Activated CD4-positive, alpha-beta T cell treated with anti-CD3 and anti-CD28 coated beads, Interleukin-10, Interleukin-2, amounts not matched to agents 100 ng/mL and 50 ng/mL, durations not matched to agents 16 hours and 8 hours (primary cell): ENCODE data around the gene KIFBP.

Experiments
- DNase-seq: peaks from one replicate; pipeline ENCODE4 v3.0.0-alpha.2; 2020

KIFBP gene

DNA sequence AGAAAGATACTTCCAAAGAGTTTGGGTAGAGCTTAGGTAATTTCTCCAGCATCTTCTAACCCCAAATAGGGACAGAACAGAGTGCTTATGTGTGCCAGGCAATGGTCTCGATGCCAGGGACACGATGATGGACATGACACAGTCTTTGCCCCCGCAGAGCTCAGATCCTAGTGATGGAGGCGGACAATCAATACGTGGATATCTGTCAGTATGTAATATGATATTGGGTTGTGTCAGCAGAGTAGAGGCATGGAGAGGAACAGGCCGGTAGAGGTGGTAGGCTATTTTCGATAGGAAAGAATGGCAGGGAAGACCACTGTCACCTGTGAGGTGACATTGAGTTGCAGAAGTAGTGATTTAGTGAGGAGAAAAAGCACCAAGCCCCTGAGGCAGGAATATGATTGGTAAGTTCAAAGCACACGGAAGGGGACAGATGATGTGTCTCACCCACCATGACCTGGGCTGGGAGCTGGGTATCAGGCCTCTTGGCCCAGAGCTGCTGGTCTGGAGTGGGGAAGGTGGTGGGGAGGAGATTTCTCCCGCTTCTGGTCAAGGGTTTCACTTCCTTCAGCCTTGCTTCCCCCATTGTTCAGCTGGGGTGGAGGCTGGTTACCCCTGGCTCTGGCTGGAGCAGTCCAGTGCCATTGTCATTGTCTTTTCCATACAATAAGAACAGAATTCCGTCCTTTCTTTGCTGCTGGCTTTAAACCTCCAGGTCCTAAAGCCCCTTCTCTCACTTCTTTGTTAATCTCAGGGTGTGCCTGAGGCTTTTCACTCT is 63.3 kb downstream of the KIFBP start:
- no peak for DNase-seq

- no peak for DNase-seq
These were observed 64.1 kb downstream of the KIFBP start for GRCh38 chr10:69052736-69053135.

GRCh38 chr10:69055241-69055640 is 66.6 kb downstream of the KIFBP start:
- DNase-seq = peak; percentile 74

- peak; percentile 21 for DNase-seq
These were observed 67.5 kb downstream of the KIFBP start for GRCh38 chr10:69056129-69056528.

DNA sequence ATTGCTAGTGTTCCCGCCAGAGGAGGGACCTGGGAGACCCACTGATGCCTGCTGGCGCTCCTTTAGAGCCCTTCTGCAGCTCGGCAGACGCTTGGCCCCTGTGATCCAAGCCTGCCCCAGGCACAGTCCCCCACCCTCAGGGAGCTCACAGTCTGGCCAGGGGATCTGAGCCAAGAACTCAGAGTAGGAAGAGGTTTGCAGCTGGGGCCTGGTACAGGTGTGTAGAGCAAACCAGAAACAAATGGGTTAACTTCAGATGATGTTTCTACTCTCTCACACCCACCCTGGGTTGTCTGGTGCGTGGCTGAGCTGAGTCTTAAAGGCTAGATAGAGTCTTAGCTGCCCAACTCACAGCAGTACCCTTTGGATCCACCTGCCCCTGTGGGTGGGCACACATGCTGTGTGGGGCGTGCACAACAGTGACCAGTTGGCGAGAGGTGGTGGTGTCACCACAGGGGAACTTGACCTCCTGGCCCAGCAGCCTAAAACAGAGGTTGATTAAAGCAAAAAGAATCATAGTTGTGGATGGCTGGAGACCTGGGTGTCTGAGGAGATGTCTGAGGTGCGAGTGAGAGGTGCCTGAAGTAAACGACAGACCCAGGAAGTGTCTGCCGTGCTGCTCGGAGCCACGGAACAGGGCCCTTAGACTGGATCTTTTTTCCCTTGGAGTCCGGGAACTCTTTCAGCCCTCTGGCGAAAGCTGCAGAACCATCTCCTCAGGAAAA is 68.1 kb downstream of the KIFBP start:
- DNase-seq = no peak

GRCh38 chr10:69057261-69057950 is 68.8 kb downstream of the KIFBP start:
- DNase-seq = peak; percentile 40

GRCh38 chr10:69057951-69058297 is 69.3 kb downstream of the KIFBP start:
- no peak for DNase-seq

GRCh38 chr10:69060127-69060798 is 71.7 kb downstream of the KIFBP start:
- no peak for DNase-seq

DNA sequence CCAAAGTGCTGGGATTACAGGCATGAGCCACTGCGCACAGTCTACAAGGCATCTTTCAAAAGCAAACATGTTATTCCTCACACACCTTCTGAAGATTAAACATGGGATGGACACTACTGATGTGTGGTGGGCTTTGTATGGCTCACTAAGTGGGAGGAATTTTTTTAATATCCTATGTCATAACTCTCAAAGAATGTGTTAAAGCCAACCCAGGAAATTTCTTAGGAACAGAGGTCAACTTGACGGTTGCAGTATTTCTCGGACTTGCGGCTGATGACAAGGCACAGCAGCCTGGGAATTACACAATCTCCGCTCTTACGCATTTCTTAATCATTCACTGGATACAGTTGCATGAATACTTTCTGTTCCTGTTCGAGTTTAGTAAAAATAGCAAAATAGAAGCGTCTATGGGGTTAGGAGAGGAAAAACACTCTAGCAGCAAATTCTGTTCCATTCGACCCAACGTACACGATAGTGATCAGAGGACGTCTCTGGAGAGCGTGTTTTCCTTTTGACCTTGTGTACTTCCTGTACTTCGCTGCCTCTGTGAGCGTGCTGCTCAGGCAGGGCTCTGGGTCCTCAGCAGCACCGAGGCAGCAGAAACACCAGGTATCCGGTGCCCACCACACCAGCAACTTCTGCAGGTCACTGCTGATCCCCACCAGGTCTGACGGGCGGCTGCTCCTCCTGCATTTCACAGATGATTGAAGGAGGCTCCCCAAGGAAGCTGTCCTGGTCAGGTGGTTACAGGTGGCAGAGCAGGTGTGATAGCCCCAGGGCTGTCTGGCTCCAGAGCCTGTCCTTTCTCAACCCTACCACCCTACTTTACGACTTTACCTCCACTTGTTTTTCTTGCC is 72.9 kb downstream of the KIFBP start:
- peak; percentile 53 for DNase-seq

DNA sequence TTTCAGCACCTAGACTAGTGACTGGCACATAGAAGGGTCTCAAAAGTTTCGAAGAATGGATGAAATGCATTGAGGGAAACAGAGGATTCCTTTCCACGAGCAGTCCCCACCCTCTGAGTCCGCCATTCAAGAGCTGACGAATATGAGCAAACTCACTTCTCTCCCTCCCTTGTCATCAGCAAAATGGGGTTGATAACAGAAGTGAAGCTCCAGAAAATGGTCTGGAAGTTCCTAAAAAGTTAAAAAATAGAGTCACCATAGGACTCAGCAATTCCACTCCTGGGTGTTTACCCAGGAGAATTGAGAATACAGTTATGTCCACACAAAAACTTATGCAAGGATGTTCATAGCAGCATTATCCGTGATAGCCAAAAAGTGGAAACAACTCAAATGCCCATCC is 74.3 kb downstream of the KIFBP start:
- DNase-seq = no peak

- no peak for DNase-seq
These were observed 76.2 kb downstream of the KIFBP start for GRCh38 chr10:69064762-69065328.

DNA sequence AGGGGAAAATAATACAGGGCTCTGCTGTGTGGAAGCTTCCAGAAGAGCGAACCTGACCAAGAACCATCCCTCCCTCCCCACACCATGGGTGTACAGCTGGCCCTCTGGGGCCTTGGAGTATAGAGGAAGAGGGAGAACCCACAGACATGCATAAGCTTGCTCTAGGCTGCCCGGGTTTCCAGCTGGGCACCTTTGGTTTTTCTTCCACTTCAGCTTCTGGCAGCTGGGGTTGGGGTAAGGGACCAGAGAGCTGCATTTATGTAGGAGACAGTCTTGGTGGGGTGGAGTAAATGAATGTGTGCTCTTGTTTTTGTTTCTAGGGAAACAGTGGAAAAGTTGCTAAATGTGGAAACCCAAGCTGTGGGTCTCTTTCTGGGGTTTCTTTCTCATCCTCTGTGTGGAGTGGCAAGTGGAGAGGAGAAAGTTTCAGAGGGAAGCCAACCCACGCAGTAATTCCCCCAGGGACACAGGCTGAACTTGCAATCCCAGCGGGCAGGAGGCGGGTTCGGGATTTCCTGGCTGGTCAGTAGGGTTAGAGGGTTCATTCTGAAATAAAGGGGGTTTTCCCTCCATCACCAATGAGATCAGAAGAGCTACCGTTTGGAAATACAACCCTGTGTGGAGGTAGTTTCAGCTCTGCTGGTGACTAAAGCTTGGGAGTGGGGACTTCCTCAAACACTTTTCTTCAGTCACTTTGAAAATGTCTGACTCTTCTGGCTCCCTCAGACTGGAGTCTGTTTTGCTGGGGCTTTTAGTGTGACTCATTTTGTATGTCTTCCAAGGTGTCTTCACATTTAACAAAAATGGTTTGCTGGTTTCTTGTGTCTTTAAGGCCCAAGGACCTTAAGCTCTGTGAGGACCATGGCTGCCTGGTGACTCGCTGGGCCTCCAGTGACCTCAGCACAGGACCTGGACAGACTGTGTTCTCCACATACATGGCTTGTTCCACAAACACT is 77.1 kb downstream of the KIFBP start:
- DNase-seq = peak; percentile 81
